Measurements from ENCODE around the gene AK5.

DNA sequence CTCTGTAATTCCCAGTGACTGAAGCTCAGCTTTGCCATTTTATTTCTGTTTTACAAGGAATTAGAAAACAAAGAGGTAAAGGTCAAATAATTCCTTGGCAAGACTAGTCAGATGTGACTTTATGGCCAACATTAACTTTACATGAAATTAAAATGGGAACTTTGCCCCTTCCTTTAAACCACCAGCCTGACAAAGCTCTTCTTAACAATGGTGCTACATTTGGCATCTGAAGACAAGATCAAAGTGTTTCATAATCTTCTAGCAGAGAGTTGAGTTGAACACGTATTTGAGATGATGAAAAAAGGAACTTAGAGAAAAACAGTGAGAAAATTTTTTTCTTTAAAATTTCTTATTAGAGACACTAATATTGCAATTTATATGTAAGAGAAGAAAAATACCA is 193.8 kb downstream of the AK5 start:
- TF ChIP-seq RARB (CRISPR knock-in tag; IDR thresholded peaks at IDR 0.05) (no peak), ARNTL (CRISPR knock-in tag; IDR thresholded peaks at IDR 0.05; ENCODE audit: borderline replicate concordance, low read depth) (no peak), BACH2 (CRISPR knock-in tag; IDR thresholded peaks at IDR 0.05; ENCODE audit: borderline replicate concordance) (no peak), ZFP30 (CRISPR knock-in tag; IDR thresholded peaks at IDR 0.05) (no peak)
- TF ChIP-seq, protein P1, sequence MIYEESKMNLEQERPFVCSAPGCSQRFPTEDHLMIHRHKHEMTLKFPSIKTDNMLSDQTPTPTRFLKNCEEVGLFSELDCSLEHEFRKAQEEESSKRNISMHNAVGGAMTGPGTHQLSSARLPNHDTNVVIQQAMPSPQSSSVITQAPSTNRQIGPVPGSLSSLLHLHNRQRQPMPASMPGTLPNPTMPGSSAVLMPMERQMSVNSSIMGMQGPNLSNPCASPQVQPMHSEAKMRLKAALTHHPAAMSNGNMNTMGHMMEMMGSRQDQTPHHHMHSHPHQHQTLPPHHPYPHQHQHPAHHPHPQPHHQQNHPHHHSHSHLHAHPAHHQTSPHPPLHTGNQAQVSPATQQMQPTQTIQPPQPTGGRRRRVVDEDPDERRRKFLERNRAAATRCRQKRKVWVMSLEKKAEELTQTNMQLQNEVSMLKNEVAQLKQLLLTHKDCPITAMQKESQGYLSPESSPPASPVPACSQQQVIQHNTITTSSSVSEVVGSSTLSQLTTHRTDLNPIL (CRISPR knock-in tag; IDR thresholded peaks at IDR 0.05; ENCODE audit: low read depth): no peak
- TF ChIP-seq, protein P2, sequence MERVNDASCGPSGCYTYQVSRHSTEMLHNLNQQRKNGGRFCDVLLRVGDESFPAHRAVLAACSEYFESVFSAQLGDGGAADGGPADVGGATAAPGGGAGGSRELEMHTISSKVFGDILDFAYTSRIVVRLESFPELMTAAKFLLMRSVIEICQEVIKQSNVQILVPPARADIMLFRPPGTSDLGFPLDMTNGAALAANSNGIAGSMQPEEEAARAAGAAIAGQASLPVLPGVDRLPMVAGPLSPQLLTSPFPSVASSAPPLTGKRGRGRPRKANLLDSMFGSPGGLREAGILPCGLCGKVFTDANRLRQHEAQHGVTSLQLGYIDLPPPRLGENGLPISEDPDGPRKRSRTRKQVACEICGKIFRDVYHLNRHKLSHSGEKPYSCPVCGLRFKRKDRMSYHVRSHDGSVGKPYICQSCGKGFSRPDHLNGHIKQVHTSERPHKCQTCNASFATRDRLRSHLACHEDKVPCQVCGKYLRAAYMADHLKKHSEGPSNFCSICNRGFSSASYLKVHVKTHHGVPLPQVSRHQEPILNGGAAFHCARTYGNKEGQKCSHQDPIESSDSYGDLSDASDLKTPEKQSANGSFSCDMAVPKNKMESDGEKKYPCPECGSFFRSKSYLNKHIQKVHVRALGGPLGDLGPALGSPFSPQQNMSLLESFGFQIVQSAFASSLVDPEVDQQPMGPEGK (CRISPR knock-in tag; IDR thresholded peaks at IDR 0.05; ENCODE audit: borderline replicate concordance): no peak

Measured in SK-N-SH treated with all-trans-retinoic acid at 6 μM for 48 hours (cell line).